ENCODE results near the gene DHRS2. TPM values are rescaled to one million over a fixed set of nuclear protein-coding genes. Genes with fewer than 3 reads are reported as not detected.
"Not testable (repeated sequence)": the region's sequence is repeated elsewhere in the genome, so short reads cannot be mapped to it uniquely, and the experiment has no call there.

The DHRS2 gene
- total RNA-seq, 1 experiment from 2014 or later, result 1.2 TPM

DNA sequence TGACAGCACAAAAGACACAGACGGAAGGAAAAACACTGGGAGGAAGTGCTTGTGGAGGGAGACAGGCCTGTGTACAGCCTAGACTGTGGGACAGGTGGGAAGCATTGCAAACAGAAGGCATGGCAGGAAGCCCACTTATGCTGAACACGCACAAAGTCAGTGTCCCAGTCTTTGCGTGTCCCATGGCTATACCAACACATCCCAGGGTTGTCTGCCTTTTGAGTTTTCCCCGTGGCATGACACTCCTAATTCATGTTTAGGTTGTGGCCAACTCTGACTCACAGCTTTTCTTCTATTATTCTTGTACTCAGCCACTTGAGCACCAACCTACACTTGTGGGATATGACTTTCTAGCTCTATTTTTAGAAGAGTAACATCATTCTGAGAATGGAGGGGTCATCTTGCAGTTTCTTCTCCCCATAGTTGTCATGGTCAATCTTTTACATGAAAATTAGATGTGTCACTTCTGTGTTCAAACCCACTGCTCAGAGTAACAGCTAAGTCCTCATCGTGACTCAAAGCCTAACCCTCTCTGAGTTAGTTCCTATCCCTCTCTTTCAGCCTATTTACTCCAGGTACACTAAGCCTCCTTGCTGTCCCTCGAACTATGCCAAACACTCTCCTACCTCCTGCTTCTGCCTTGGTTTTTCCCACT, 30.1 kb upstream of the DHRS2 start:
- ChIA-PET CTCF (no interaction called here), POLR2A (ENCODE audit: low non-redundant PET) (no interaction called here)
- Histone ChIP-seq H3K4me1 (ENCODE audit: insufficient read depth, low read length, poor library complexity, severe bottlenecking) (no peaks in the 10 kb centered on the region), H3K4me3 (ENCODE audit: low read depth, low read length, poor library complexity, severe bottlenecking) (no peak overlapping the region), H3K27ac (ENCODE audit: low read depth, low read length, poor library complexity, severe bottlenecking) (no peak overlapping the region), H3K9me3 (ENCODE audit: low read depth, low read length, poor library complexity, severe bottlenecking) (no peaks in the 10 kb centered on the region), H3K36me3 (ENCODE audit: insufficient read depth, low read length, poor library complexity, severe bottlenecking) (no peaks in the 10 kb centered on the region), H3K27me3 (replicated peaks; ENCODE audit: insufficient read depth, low read depth, low read length, poor library complexity) (peaks cover 5% of the 10 kb centered on the region)
- no peak for DNase-seq (ENCODE audit: low spot score)
- BruUV-seq (replicated peaks), result no TSS peak
- TF ChIP-seq, protein P1, sequence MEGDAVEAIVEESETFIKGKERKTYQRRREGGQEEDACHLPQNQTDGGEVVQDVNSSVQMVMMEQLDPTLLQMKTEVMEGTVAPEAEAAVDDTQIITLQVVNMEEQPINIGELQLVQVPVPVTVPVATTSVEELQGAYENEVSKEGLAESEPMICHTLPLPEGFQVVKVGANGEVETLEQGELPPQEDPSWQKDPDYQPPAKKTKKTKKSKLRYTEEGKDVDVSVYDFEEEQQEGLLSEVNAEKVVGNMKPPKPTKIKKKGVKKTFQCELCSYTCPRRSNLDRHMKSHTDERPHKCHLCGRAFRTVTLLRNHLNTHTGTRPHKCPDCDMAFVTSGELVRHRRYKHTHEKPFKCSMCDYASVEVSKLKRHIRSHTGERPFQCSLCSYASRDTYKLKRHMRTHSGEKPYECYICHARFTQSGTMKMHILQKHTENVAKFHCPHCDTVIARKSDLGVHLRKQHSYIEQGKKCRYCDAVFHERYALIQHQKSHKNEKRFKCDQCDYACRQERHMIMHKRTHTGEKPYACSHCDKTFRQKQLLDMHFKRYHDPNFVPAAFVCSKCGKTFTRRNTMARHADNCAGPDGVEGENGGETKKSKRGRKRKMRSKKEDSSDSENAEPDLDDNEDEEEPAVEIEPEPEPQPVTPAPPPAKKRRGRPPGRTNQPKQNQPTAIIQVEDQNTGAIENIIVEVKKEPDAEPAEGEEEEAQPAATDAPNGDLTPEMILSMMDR (conservative IDR thresholded peaks at IDR 0.05; ENCODE audit: low read depth, low read length), result no peak
- TF ChIP-seq EZH2 (IDR thresholded peaks at IDR 0.05; ENCODE audit: borderline replicate concordance, low read depth, low read length, poor library complexity, severe bottlenecking), result no peak
- intact Hi-C loops (cut with micrococcal nuclease; ENCODE audit: unreplicated experiment), result no loop called here

DNA sequence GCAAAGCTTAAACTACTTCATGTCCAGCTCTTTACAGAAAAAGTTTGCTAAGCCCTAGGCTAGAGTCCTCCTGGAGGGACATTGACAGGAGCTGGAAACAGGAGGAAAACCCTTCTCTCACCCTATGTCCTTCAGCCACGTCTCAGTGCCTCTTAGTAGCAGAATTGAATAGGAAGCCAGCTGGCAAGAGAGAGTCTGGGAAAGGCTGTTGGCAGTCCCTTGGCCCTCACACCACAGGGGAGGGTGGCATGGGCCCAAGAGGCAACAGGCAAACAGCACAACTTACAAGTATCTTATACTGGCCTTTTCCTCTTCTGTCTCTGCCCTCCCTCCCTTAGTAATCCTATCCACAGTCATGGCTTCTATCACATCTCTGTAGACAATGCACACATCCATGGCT, 27.7 kb upstream of the DHRS2 start:
- BruUV-seq (replicated peaks), result no TSS peak
- H3K4me1 ChIP-seq (ENCODE audit: insufficient read depth, low read length, poor library complexity, severe bottlenecking), result no peaks in the 10 kb centered on the region
- H3K27me3 ChIP-seq (replicated peaks; ENCODE audit: insufficient read depth, low read depth, low read length, poor library complexity), result peaks cover 26% of the 10 kb centered on the region
- no peak for DNase-seq (ENCODE audit: low spot score)
- H3K9me3 ChIP-seq (ENCODE audit: low read depth, low read length, poor library complexity, severe bottlenecking), result no peaks in the 10 kb centered on the region
- intact Hi-C loops (cut with micrococcal nuclease; ENCODE audit: unreplicated experiment), result no loop called here
- TF ChIP-seq EZH2 (IDR thresholded peaks at IDR 0.05; ENCODE audit: borderline replicate concordance, low read depth, low read length, poor library complexity, severe bottlenecking), result no peak
- TF ChIP-seq, protein P1 (conservative IDR thresholded peaks at IDR 0.05; ENCODE audit: low read depth, low read length), result no peak
- ChIA-PET CTCF (no interaction called here), POLR2A (ENCODE audit: low non-redundant PET) (no interaction called here)
- no peak overlapping the region for H3K27ac ChIP-seq (ENCODE audit: low read depth, low read length, poor library complexity, severe bottlenecking)
- no peak overlapping the region for H3K4me3 ChIP-seq (ENCODE audit: low read depth, low read length, poor library complexity, severe bottlenecking)
- H3K36me3 ChIP-seq (ENCODE audit: insufficient read depth, low read length, poor library complexity, severe bottlenecking), result no peaks in the 10 kb centered on the region

DNA sequence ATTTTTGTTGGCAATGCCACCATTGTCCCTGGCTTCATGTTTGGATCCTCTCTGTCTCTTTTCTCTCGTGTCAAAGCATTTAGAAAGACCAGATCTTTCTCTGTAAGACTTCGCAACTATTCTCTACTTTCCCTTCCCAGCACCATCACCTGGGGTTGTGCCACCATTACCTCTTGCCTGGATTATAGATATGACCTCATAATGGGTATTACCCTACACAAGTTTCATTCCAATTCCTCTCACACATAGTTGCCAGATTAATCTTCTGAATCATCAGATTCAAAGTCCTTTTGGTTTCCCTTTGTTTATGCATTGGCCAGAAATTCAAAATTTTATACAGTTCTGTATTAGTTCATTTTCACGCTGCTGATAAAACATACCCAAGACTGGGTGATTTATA, 27.2 kb upstream of the DHRS2 start:
- DNase-seq (ENCODE audit: low spot score), result no peak
- Histone ChIP-seq H3K4me1 (ENCODE audit: insufficient read depth, low read length, poor library complexity, severe bottlenecking) (no peaks in the 10 kb centered on the region), H3K4me3 (ENCODE audit: low read depth, low read length, poor library complexity, severe bottlenecking) (no peak overlapping the region), H3K27me3 (replicated peaks; ENCODE audit: insufficient read depth, low read depth, low read length, poor library complexity) (peaks cover 30% of the 10 kb centered on the region), H3K9me3 (ENCODE audit: low read depth, low read length, poor library complexity, severe bottlenecking) (no peaks in the 10 kb centered on the region), H3K36me3 (ENCODE audit: insufficient read depth, low read length, poor library complexity, severe bottlenecking) (no peaks in the 10 kb centered on the region), H3K27ac (ENCODE audit: low read depth, low read length, poor library complexity, severe bottlenecking) (no peak overlapping the region)
- POLR2A ChIA-PET (ENCODE audit: low non-redundant PET), result no interaction called here
- CTCF ChIA-PET, result no interaction called here
- no TSS peak for BruUV-seq (replicated peaks)
- TF ChIP-seq, protein P1 (conservative IDR thresholded peaks at IDR 0.05; ENCODE audit: low read depth, low read length), result no peak
- TF ChIP-seq EZH2 (IDR thresholded peaks at IDR 0.05; ENCODE audit: borderline replicate concordance, low read depth, low read length, poor library complexity, severe bottlenecking), result no peak
- intact Hi-C loops (cut with micrococcal nuclease; ENCODE audit: unreplicated experiment), result no loop called here

DNA sequence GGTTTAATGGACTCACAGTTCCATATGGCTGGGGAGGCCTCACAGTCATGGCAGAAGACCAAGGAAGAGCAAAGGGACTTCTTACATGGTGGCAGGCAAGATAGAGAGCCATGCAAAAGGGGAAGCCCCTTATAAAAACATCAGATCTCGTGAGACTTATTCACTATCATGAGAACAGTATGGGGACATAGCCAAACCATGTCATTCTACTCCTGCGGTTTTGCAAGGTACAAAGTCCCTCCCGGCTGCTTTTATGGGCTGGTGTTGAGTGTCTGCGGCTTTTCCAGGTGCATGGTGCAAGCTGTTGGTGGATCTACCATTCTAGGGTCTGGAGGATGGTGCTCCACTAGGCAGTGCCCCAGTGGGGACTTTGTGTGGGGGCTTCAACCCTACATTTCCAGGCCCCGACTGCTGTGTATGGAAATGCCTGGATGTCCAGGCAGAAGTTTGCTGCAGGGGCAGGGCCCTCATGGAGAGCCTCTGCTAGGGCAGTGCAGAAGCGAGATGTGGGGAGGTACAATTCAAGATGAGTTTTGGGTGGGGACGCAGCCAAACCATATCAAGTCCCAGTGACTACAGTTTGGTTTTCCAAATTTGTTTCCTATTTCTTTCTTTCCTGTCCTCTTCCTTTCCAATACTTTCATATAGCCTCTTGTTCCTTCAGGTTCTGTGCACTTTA, 26.6 kb upstream of the DHRS2 start:
- H3K4me3 ChIP-seq (ENCODE audit: low read depth, low read length, poor library complexity, severe bottlenecking); H3K9me3 ChIP-seq (ENCODE audit: low read depth, low read length, poor library complexity, severe bottlenecking); H3K4me1 ChIP-seq (ENCODE audit: insufficient read depth, low read length, poor library complexity, severe bottlenecking); POLR2A ChIA-PET (ENCODE audit: low non-redundant PET); H3K27ac ChIP-seq (ENCODE audit: low read depth, low read length, poor library complexity, severe bottlenecking); BruUV-seq (replicated peaks); CTCF ChIA-PET; DNase-seq (ENCODE audit: low spot score); intact Hi-C loops (cut with micrococcal nuclease; ENCODE audit: unreplicated experiment); H3K36me3 ChIP-seq (ENCODE audit: insufficient read depth, low read length, poor library complexity, severe bottlenecking): not testable (repeated sequence)
- peaks cover 30% of the 10 kb centered on the region for H3K27me3 ChIP-seq (replicated peaks; ENCODE audit: insufficient read depth, low read depth, low read length, poor library complexity)

Data from A673 (cell line).